ENCODE results near the gene HDDC3. TPM values are rescaled to one million over a fixed set of nuclear protein-coding genes. Genes with fewer than 3 reads are reported as not detected.

HDDC3 gene
- total RNA-seq, 1 experiment from 2014 or later = 18.5 TPM

DNA sequence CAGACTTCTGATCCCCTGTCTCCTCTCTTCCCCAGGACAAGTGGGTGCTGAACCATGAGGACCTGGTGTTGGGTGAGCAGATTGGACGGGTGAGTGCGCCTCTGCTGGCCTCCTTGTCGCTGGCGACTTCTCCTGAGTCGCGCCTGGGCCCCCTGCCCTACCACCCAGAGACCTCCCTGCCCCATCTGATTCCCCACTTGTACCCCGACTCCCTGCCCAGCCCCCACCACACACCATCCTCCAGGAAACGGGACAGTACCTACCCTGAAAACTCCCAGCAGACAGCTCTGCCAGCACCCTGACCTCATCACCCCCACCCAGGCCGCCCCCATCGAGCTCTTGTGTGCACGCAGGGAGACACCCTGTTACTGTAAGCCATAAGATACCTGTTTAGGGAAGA lies 40.3 kb downstream of the HDDC3 start:
- H3K9ac ChIP-seq (ENCODE audit: low read length) = no peak overlapping the region
- intact Hi-C loops (cut with micrococcal nuclease) = no loop called here
- no peaks in the 10 kb centered on the region for H3K4me1 ChIP-seq (ENCODE audit: insufficient read depth, low read length)
- H3F3A ChIP-seq (ENCODE audit: low read length, unreplicated experiment) = no peaks in the 10 kb centered on the region
- H3K4me3 ChIP-seq (ENCODE audit: low read length) = no peak overlapping the region
- H3K9me3 ChIP-seq (ENCODE audit: low read length) = no peaks in the 10 kb centered on the region
- no peak overlapping the region for H3K4me2 ChIP-seq (ENCODE audit: low read length)
- H3K9me2 ChIP-seq (replicated peaks; ENCODE audit: low read length) = no peaks in the 10 kb centered on the region
- no TSS peak for BruUV-seq (replicated peaks)
- H3K27me3 ChIP-seq (ENCODE audit: low read length) = no peaks in the 10 kb centered on the region
- ChIA-PET CTCF (no interaction called here), POLR2A (ENCODE audit: unreplicated experiment) (no interaction called here)
- no peaks in the 10 kb centered on the region for H3K36me3 ChIP-seq (ENCODE audit: low read depth, low read length)
- no peak overlapping the region for H2AFZ ChIP-seq (ENCODE audit: low read length)
- no peaks in the 10 kb centered on the region for H3K79me2 ChIP-seq (ENCODE audit: low read length)
- DNase-seq (no peak), ATAC-seq (no peak)
- H3K27ac ChIP-seq (ENCODE audit: low read length) = no peak overlapping the region
- no peaks in the 10 kb centered on the region for H4K20me1 ChIP-seq (ENCODE audit: low read length)
- no peak for TF ChIP-seq EZH2phosphoT487 (IDR thresholded peaks at IDR 0.05; ENCODE audit: borderline replicate concordance, low read length)
- TF ChIP-seq EZH2 (IDR thresholded peaks at IDR 0.05; ENCODE audit: low read length, unreplicated experiment) = no peak
- TF ChIP-seq, protein P1, sequence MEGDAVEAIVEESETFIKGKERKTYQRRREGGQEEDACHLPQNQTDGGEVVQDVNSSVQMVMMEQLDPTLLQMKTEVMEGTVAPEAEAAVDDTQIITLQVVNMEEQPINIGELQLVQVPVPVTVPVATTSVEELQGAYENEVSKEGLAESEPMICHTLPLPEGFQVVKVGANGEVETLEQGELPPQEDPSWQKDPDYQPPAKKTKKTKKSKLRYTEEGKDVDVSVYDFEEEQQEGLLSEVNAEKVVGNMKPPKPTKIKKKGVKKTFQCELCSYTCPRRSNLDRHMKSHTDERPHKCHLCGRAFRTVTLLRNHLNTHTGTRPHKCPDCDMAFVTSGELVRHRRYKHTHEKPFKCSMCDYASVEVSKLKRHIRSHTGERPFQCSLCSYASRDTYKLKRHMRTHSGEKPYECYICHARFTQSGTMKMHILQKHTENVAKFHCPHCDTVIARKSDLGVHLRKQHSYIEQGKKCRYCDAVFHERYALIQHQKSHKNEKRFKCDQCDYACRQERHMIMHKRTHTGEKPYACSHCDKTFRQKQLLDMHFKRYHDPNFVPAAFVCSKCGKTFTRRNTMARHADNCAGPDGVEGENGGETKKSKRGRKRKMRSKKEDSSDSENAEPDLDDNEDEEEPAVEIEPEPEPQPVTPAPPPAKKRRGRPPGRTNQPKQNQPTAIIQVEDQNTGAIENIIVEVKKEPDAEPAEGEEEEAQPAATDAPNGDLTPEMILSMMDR (conservative IDR thresholded peaks at IDR 0.05; ENCODE audit: low read depth, low read length) = no peak

GRCh38 chr15:90891346-90891949 lies 40.9 kb downstream of the HDDC3 start:
- intact Hi-C loops (cut with micrococcal nuclease) = no loop called here
- Histone ChIP-seq H3K27ac (ENCODE audit: low read length) (no peak overlapping the region), H3K9me2 (replicated peaks; ENCODE audit: low read length) (no peaks in the 10 kb centered on the region), H3K36me3 (ENCODE audit: low read depth, low read length) (no peaks in the 10 kb centered on the region), H3K9me3 (ENCODE audit: low read length) (no peaks in the 10 kb centered on the region), H3F3A (ENCODE audit: low read length, unreplicated experiment) (no peaks in the 10 kb centered on the region), H3K4me2 (ENCODE audit: low read length) (no peak overlapping the region), H3K4me3 (ENCODE audit: low read length) (no peak overlapping the region), H4K20me1 (ENCODE audit: low read length) (no peaks in the 10 kb centered on the region), H2AFZ (ENCODE audit: low read length) (no peak overlapping the region), H3K27me3 (ENCODE audit: low read length) (no peaks in the 10 kb centered on the region), H3K9ac (ENCODE audit: low read length) (no peak overlapping the region), H3K4me1 (ENCODE audit: insufficient read depth, low read length) (no peaks in the 10 kb centered on the region), H3K79me2 (ENCODE audit: low read length) (no peaks in the 10 kb centered on the region)
- no TSS peak for BruUV-seq (replicated peaks)
- TF ChIP-seq, protein P1 (conservative IDR thresholded peaks at IDR 0.05; ENCODE audit: low read depth, low read length) = no peak
- TF ChIP-seq EZH2phosphoT487 (IDR thresholded peaks at IDR 0.05; ENCODE audit: borderline replicate concordance, low read length) (no peak), EZH2 (IDR thresholded peaks at IDR 0.05; ENCODE audit: low read length, unreplicated experiment) (no peak)
- ChIA-PET POLR2A (ENCODE audit: unreplicated experiment) (interaction anchor here (0.5 kb wide), 1 partner anchor 154 kb away, joined by 8 read pairs; no protein-coding TSS in a partner anchor), CTCF (no interaction called here)
- ATAC-seq = no peak
- no peak for DNase-seq

DNA sequence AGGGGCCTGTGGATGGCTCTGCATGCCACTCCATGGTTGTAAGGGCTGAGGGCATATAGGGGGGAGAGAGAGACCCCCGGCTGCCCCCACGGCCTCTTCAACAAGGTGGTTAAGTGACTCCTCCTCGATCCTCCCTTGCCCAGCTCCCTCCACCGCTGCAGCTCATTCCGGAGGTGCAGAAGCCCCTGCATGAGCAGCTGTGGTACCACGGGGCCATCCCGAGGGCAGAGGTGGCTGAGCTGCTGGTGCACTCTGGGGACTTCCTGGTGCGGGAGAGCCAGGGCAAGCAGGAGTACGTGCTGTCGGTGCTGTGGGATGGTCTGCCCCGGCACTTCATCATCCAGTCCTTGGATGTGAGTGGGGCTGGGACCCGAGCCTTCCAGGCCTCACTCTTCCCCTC lies 41.5 kb downstream of the HDDC3 start:
- BruUV-seq (replicated peaks) = no TSS peak
- H3K27me3 ChIP-seq (ENCODE audit: low read length) = no peaks in the 10 kb centered on the region
- no peak overlapping the region for H3K4me3 ChIP-seq (ENCODE audit: low read length)
- H3K9me3 ChIP-seq (ENCODE audit: low read length) = no peaks in the 10 kb centered on the region
- intact Hi-C loops (cut with micrococcal nuclease) = no loop called here
- ATAC-seq (no peak), DNase-seq (no peak)
- no peaks in the 10 kb centered on the region for H4K20me1 ChIP-seq (ENCODE audit: low read length)
- no peak overlapping the region for H2AFZ ChIP-seq (ENCODE audit: low read length)
- no peaks in the 10 kb centered on the region for H3K4me1 ChIP-seq (ENCODE audit: insufficient read depth, low read length)
- H3K9me2 ChIP-seq (replicated peaks; ENCODE audit: low read length) = no peaks in the 10 kb centered on the region
- no peaks in the 10 kb centered on the region for H3K79me2 ChIP-seq (ENCODE audit: low read length)
- H3K9ac ChIP-seq (ENCODE audit: low read length) = no peak overlapping the region
- TF ChIP-seq, protein P1 (conservative IDR thresholded peaks at IDR 0.05; ENCODE audit: low read depth, low read length) = no peak
- TF ChIP-seq EZH2phosphoT487 (IDR thresholded peaks at IDR 0.05; ENCODE audit: borderline replicate concordance, low read length) (no peak), EZH2 (IDR thresholded peaks at IDR 0.05; ENCODE audit: low read length, unreplicated experiment) (no peak)
- H3K36me3 ChIP-seq (ENCODE audit: low read depth, low read length) = no peaks in the 10 kb centered on the region; the same call in 1 of the 2 replicates
- CTCF ChIA-PET = no interaction called here
- H3F3A ChIP-seq (ENCODE audit: low read length, unreplicated experiment) = no peaks in the 10 kb centered on the region
- POLR2A ChIA-PET (ENCODE audit: unreplicated experiment) = interaction anchor here (0.5 kb wide), 1 partner anchor 153 kb away, joined by 8 read pairs; no protein-coding TSS in a partner anchor
- no peak overlapping the region for H3K4me2 ChIP-seq (ENCODE audit: low read length)
- no peak overlapping the region for H3K27ac ChIP-seq (ENCODE audit: low read length)
